Heart left ventricle (tissue), 16 donors: ENCODE results near the gene LCP2. TPM values are rescaled to one million over a fixed set of nuclear protein-coding genes. Genes with fewer than 3 reads are reported as not detected.

Experiments
- ATAC-seq, 4 donors: fragments of 200-7000 bp; cut with Tn5 transposase; one replicate each; pipeline ENCODE4 v1.9.1; 2020 to 2022; ENCODE audit warnings: moderate library complexity in 4 of 4, mild to moderate bottlenecking in 3 of 4, moderate number of reproducible peaks in 1 of 4
- DNase-seq, 5 donors: peaks; one replicate each; pipeline ENCODE4 v3.0.0-alpha.2; 2020
- H3K27ac ChIP-seq, 12 donors: fragments of 200-600 bp; sonication (generic) in 4 of 12; one replicate each; pipeline versions ENCODE4 v1.5.0 to v1.8.0; 2016 to 2022; ENCODE audit warnings: mild to moderate bottlenecking in 2 of 12
- H3K27me3 ChIP-seq, 9 donors: fragments of 200-600 bp; sonication (generic) in 2 of 9; one replicate each; pipeline versions ENCODE4 v1.5.1 to v1.8.0; 2016 to 2022; ENCODE audit warnings: mild to moderate bottlenecking in 3 of 9
- H3K36me3 ChIP-seq, 9 donors: fragments of 200-600 bp; sonication (generic) in 2 of 9; one replicate each; pipeline versions ENCODE4 v1.5.0 to v1.8.0; 2018 to 2022; ENCODE audit warnings: mild to moderate bottlenecking in 2 of 9
- H3K4me1 ChIP-seq, 12 donors: fragments of 200-600 bp; sonication (generic) in 4 of 12; one replicate each; pipeline versions ENCODE4 v1.5.0 to v1.8.0; 2016 to 2022; ENCODE audit warnings: mild to moderate bottlenecking in 3 of 12
- H3K4me3 ChIP-seq, 12 donors: fragments of 200-600 bp; sonication (generic) in 4 of 12; one replicate each; pipeline versions ENCODE4 v1.5.0 to v1.8.0; 2017 to 2022; ENCODE audit warnings: mild to moderate bottlenecking in 9 of 12, moderate library complexity in 4 of 12
- H3K9me3 ChIP-seq, 12 donors: fragments of 200-600 bp; sonication (generic) in 4 of 12; one replicate each; pipeline versions ENCODE4 v1.5.0 to v1.8.0; 2016 to 2022; ENCODE audit warnings: mild to moderate bottlenecking in 1 of 12
- POLR2A ChIP-seq, 2 donors: fragments of 450-650 bp; IDR thresholded peaks; one replicate each; pipeline ENCODE4 v1.6.1; 2017; ENCODE audit warnings: antibody characterized with exemption in 2 of 2, mild to moderate bottlenecking in 2 of 2, moderate library complexity in 2 of 2
- WGBS, 4 donors: extraction: QIAGEN DNeasy Blood & Tissue Kit in 2 of 4; methylation state at CpG; one replicate each; pipeline versions ENCODE4 v1.1.5 to v1.1.7; 2013 to 2018; 5-methylcytosine and 5-hydroxymethylcytosine counted together
- intact Hi-C, 10 donors: fragments of 100-400 bp; cut with DNase I; formaldehyde crosslinking; loops; one replicate each; pipeline versions ENCODE4 v1.11.1 to v1.14.2; 2022
- polyA plus RNA-seq, 2 donors: library from polyadenylated mRNA; stranded (reverse); fragments of 200-250 nt; gene quantifications; one replicate each; pipeline ENCODE4 v1.2.3, GENCODE V29; 2013
- total RNA-seq, 9 donors: library from RNA; depleted of rRNA in 2 of 9; stranded (reverse); fragments of >200 nt in 2 of 9; fragmentation: NEBNext Ultra II Directional in 3 of 9; extraction: Animal tissue kit (Norgen Biotek cat#: 25700) in 3 of 9; gene quantifications; one replicate each; pipeline versions ENCODE4 v1.1.0 to v1.2.4, GENCODE V29; 2016 to 2023
- TF ChIP-seq, protein P1 (sequence below), 12 donors: fragments of 200-600 bp; sonication (generic) in 4 of 12; IDR thresholded peaks; one replicate each; pipeline versions ENCODE4 v1.5.0 to v1.8.0; 2018 to 2022; ENCODE audit warnings: antibody characterized with exemption in 12 of 12, mild to moderate bottlenecking in 5 of 12
- donor health status: ischemic (EF 13 %, LVEDD 7.1; RV severe dilation, severe dysfunction).
- donor health status: healthy with polysubstance abuse.
- donor health status: DM: no; HTN: yes; CAD: no.
- donor health status: DM: no; HTN: no; CAD: no.
- donor health status: ischemic (EF 25% LVEDD 6.9; RV normal size, moderate dysfunction).
- donor health status: ischemic (EF 25% LVEDD 5.7; RV mildly dilated, moderate dysfunction).
- donor health status: healthy.
- donor health status: DM: yes; HTN: yes; CAD: no.
- donor health status: ischemic (EF 35%, LVEDD 5.7; RV mildly dilated, moderate dysfunction).
- donor health status: nonischemic (EF 11% LVEDD 7.7; RV severe dilation, severe dysfunction).
- donor health status: DM: yes; HTN: yes; CAD: no.
- donor health status: PGD.
- donor health status: ischemic (EF 29% LVEDD 5.4; RV normal size, mild dysfunction).
- donor health status: nonischemic (EF 23%, LVEDD 6.1; RV moderate dilation, normal function).

Gene LCP2
- total and polyA plus RNA-seq, 11 donors, result 2.2 to 73.7 (median 4.6) TPM

DNA sequence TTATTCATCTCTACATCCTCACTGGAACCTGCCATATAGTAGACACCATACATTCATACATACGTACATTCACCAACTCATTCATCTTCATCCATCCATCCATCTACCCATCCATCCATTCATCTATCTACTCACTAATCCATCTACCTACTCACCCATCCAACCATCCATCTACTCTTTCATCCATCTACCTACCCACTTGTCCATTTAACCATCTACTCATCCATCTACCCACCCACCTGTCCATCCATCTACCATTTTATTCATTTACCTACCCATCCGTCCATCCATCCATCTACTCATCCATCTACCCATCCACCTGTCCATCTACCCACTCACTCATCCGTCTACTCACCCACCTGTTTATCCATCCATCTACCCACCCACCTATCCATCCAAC is 31.9 kb upstream of the LCP2 start:
- no peak overlapping the region for H3K4me3 ChIP-seq
- H3K9me3 ChIP-seq, result no peaks in the 10 kb centered on the region
- ATAC-seq, result no peak
- no peak for DNase-seq
- intact Hi-C loops, result no loop called here
- no peaks in the 10 kb centered on the region for H3K36me3 ChIP-seq
- H3K27ac ChIP-seq, result peak overlapping the region in 1 of 12 donors; percentile 90
- H3K4me1 ChIP-seq, result peaks cover 0 to 74% (median 13%) of the 10 kb centered on the region in 12 donors
- H3K27me3 ChIP-seq, result no peaks in the 10 kb centered on the region
- 64 to 83% (median 79%) methylated on average over 3 of the region's 3 CpGs for WGBS, 4 donors
- TF ChIP-seq, protein P1, sequence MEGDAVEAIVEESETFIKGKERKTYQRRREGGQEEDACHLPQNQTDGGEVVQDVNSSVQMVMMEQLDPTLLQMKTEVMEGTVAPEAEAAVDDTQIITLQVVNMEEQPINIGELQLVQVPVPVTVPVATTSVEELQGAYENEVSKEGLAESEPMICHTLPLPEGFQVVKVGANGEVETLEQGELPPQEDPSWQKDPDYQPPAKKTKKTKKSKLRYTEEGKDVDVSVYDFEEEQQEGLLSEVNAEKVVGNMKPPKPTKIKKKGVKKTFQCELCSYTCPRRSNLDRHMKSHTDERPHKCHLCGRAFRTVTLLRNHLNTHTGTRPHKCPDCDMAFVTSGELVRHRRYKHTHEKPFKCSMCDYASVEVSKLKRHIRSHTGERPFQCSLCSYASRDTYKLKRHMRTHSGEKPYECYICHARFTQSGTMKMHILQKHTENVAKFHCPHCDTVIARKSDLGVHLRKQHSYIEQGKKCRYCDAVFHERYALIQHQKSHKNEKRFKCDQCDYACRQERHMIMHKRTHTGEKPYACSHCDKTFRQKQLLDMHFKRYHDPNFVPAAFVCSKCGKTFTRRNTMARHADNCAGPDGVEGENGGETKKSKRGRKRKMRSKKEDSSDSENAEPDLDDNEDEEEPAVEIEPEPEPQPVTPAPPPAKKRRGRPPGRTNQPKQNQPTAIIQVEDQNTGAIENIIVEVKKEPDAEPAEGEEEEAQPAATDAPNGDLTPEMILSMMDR (IDR thresholded peaks at IDR 0.05), result no peak
- no peak for TF ChIP-seq POLR2A (IDR thresholded peaks at IDR 0.05)

DNA sequence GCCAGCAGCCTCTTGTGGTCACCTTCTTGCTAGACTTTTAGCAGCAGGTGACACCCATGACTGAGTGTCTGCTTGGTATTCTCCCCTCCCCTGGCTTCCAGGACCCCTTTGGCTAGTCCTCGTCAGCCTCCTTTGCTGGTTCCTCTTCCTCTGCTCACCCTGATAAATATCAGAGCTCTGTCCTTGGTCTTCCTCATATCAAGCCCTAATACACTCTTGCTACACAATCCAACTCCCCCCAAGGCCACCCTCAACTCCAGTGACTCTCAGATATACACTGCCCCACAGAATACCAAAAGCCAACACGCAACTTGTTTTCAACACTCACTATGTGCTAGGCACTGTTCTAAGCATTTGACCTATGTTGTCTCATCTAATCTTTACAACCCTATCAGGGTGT is 30.3 kb upstream of the LCP2 start:
- no peaks in the 10 kb centered on the region for H3K9me3 ChIP-seq
- intact Hi-C loops, result no loop called here
- no peak for ATAC-seq
- no peak for TF ChIP-seq POLR2A (IDR thresholded peaks at IDR 0.05)
- TF ChIP-seq, protein P1 (IDR thresholded peaks at IDR 0.05), result no peak
- no peak overlapping the region for H3K4me3 ChIP-seq
- WGBS, 4 donors, result 92 to 97% (median 96%) methylated on average over 2 of the region's 2 CpGs
- DNase-seq, result no peak
- H3K27me3 ChIP-seq, result no peaks in the 10 kb centered on the region
- H3K4me1 ChIP-seq, result peaks cover 0 to 60% (median 13%) of the 10 kb centered on the region in 12 donors
- H3K27ac ChIP-seq, result no peak overlapping the region
- H3K36me3 ChIP-seq, result no peaks in the 10 kb centered on the region

DNA sequence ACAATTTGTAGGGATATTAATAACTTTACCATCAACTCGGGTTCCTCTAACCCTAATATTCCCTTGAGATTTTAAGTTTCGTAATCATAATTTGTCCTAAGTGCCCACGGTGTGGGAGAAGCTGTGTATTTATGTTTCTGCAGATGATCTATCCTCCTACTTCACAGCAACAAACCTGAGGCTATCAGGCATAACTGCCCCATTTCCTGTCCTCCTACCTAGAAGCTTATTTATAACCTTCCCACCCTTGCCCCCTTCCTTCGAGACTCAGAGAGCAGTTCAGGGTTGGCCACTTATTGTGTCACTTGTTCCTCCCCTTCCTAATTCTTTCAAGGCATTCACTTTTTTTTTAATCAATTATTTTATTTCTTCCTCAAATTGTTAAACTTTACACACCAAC is 29.6 kb upstream of the LCP2 start:
- H3K9me3 ChIP-seq, result no peaks in the 10 kb centered on the region
- intact Hi-C loops, result no loop called here

DNA sequence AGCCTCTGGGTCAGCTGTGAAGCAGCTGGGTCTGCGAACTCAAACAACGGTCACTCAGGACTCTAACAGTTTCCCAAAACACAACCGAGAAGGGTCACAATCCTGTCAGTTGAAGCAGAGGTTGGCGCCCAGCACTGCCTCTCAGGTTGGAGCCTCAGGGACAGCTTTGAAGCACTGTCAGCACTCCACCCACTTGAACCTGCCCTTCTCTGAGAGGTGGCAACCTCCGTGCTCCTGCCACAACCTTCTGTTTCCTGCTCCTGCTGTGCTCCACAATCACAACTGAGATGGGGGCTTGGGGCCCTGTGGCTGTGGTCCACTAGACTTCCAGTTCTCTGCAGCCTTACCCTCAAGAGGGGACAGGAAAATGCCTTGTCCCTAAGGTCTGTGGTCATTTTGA is 21.7 kb upstream of the LCP2 start:
- DNase-seq (no peak), ATAC-seq (no peak)
- Histone ChIP-seq H3K9me3 (no peaks in the 10 kb centered on the region), H3K27ac (no peak overlapping the region), H3K4me1 (peaks cover 0 to 19% (median 12%) of the 10 kb centered on the region in 12 donors), H3K27me3 (no peaks in the 10 kb centered on the region), H3K36me3 (no peaks in the 10 kb centered on the region), H3K4me3 (no peak overlapping the region)
- intact Hi-C loops, result no loop called here
- 80 to 90% (median 89%) methylated on average over 5 of the region's 5 CpGs for WGBS, 4 donors
- TF ChIP-seq POLR2A (IDR thresholded peaks at IDR 0.05), result no peak

More for the DNA sequence above, 29.6 kb upstream of the LCP2 start:
- H3K4me3 ChIP-seq, result no peak overlapping the region
- H3K27me3 ChIP-seq, result no peaks in the 10 kb centered on the region
- no peak for ATAC-seq
- H3K36me3 ChIP-seq, result no peaks in the 10 kb centered on the region
- H3K4me1 ChIP-seq, result peaks cover 0 to 53% (median 13%) of the 10 kb centered on the region in 12 donors
- TF ChIP-seq, protein P1 (IDR thresholded peaks at IDR 0.05), result no peak
- no peak for TF ChIP-seq POLR2A (IDR thresholded peaks at IDR 0.05)
- no peak for DNase-seq
- 57 to 65% (median 62%) methylated on average over 4 of the region's 4 CpGs for WGBS, 4 donors
- H3K27ac ChIP-seq, result no peak overlapping the region

DNA sequence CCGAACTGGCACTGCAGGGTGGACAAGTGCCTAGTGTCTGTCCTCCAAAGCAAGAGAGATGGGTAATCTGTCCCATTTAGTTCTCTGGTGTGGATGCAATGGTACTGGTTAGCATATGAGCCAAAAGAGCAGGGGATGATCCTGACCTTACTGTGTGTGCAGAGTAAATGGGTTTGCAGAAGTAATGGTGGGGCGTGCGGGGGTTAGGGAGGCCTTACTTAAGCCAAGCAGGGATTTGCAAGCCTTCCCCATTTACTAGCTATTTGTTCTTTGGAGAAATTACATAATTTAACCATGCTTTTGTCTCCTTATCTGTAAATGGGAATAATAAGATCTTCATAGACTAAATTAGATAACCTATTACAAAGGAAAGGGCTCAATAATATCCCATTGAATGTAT is 19.9 kb upstream of the LCP2 start:
- DNase-seq, result no peak
- WGBS, 4 donors, result 92 to 98% (median 96%) methylated on average over 3 of the region's 3 CpGs

More for the DNA sequence above, 19.9 kb upstream of the LCP2 start:
- TF ChIP-seq, protein P1 (IDR thresholded peaks at IDR 0.05), result no peak
- TF ChIP-seq POLR2A (IDR thresholded peaks at IDR 0.05), result no peak
- Histone ChIP-seq H3K27ac (no peak overlapping the region), H3K4me1 (peaks cover 0 to 33% (median 12%) of the 10 kb centered on the region in 12 donors), H3K4me3 (no peak overlapping the region), H3K36me3 (no peaks in the 10 kb centered on the region), H3K9me3 (no peaks in the 10 kb centered on the region), H3K27me3 (no peaks in the 10 kb centered on the region)
- no peak for ATAC-seq
- intact Hi-C loops, result no loop called here
